ENCODE data around the gene MB21D2.

Gene MB21D2

GRCh38 chr3:192833177-192833890 is 84.3 kb downstream of the MB21D2 start:
- no peak for DNase-seq (ENCODE audit: low spot score)

- DNase-seq (ENCODE audit: low spot score): no peak
These were observed 85.8 kb downstream of the MB21D2 start for GRCh38 chr3:192831801-192832347.

GRCh38 chr3:192831111-192831644 is 86.5 kb downstream of the MB21D2 start:
- DNase-seq (ENCODE audit: low spot score): no peak

- DNase-seq (ENCODE audit: low spot score): no peak
These were observed 87.2 kb downstream of the MB21D2 start for GRCh38 chr3:192830291-192831110.

- no peak for DNase-seq (ENCODE audit: low spot score)
These were observed 89.6 kb downstream of the MB21D2 start for GRCh38 chr3:192827863-192828594.

- DNase-seq (ENCODE audit: low spot score): no peak
These were observed 90.4 kb downstream of the MB21D2 start for GRCh38 chr3:192827208-192827607.

- DNase-seq (ENCODE audit: low spot score): no peak
These were observed 91.2 kb downstream of the MB21D2 start for GRCh38 chr3:192826214-192827006.

GRCh38 chr3:192825657-192826200 is 91.9 kb downstream of the MB21D2 start:
- DNase-seq (ENCODE audit: low spot score): no peak

GRCh38 chr3:192825216-192825615 is 92.4 kb downstream of the MB21D2 start:
- no peak for DNase-seq (ENCODE audit: low spot score)

- DNase-seq (ENCODE audit: low spot score): no peak
These were observed 93.3 kb downstream of the MB21D2 start for GRCh38 chr3:192824313-192824712.

- DNase-seq (ENCODE audit: low spot score): no peak
These were observed 96.5 kb downstream of the MB21D2 start for GRCh38 chr3:192821161-192821560.

- no peak for DNase-seq (ENCODE audit: low spot score)
These were observed 97.5 kb downstream of the MB21D2 start for GRCh38 chr3:192820161-192820560.

- DNase-seq (ENCODE audit: low spot score): no peak
These were observed 98.6 kb downstream of the MB21D2 start for GRCh38 chr3:192819001-192819569.

- no peak for DNase-seq (ENCODE audit: low spot score)
These were observed 99.5 kb downstream of the MB21D2 start for GRCh38 chr3:192818126-192818525.

GRCh38 chr3:192817506-192817905 is 100.2 kb downstream of the MB21D2 start:
- no peak for DNase-seq (ENCODE audit: low spot score)

GRCh38 chr3:192817053-192817452 is 100.6 kb downstream of the MB21D2 start:
- no peak for DNase-seq (ENCODE audit: low spot score)

- peak; percentile 59 for DNase-seq (ENCODE audit: low spot score)
These were observed 101.3 kb downstream of the MB21D2 start for GRCh38 chr3:192816351-192816750.

GRCh38 chr3:192812743-192813383 is 104.8 kb downstream of the MB21D2 start:
- DNase-seq (ENCODE audit: low spot score): peak; percentile 65

- DNase-seq (ENCODE audit: low spot score): no peak
These were observed 111.9 kb downstream of the MB21D2 start for GRCh38 chr3:192805711-192806110.

GRCh38 chr3:192804502-192804901 is 113.2 kb downstream of the MB21D2 start:
- DNase-seq (ENCODE audit: low spot score): no peak
